Esophagus squamous epithelium (tissue), 5 donors: ENCODE measurements around the gene CAMSAP3. TPM values are rescaled to one million over a fixed set of nuclear protein-coding genes. Genes with fewer than 3 reads are reported as not detected.

Source experiments
- DNase-seq: peaks from one replicate; lab custom pipeline; 2025; lab: John Stamatoyannopoulos, UW
- H3K27ac ChIP-seq, 4 donors: fragments of 200-600 bp; sonication (generic); one replicate each; pipeline ENCODE4 v1.5.1; 2016 to 2019; ENCODE audit warnings: mild to moderate bottlenecking in 1 of 4
- H3K27me3 ChIP-seq, 4 donors: fragments of 200-600 bp; sonication (generic); 1 replicate in 3 of 4; 2 replicates in 1 of 4; pipeline versions ENCODE4 v1.5.1 to v1.6.0; 2017 to 2021; ENCODE audit warnings: antibody characterized with exemption in 1 of 4
- H3K36me3 ChIP-seq, 3 donors: fragments of 200-600 bp; sonication (generic); one replicate each; pipeline ENCODE4 v1.5.1; 2016 to 2019
- H3K4me1 ChIP-seq, 3 donors: fragments of 200-600 bp; sonication (generic); one replicate each; pipeline ENCODE4 v1.5.1; 2017 to 2019
- H3K4me3 ChIP-seq, 4 donors: fragments of 200-600 bp; sonication (generic); 1 replicate in 3 of 4; 2 replicates in 1 of 4; pipeline ENCODE4 v1.5.1; 2016 to 2019; ENCODE audit warnings: mild to moderate bottlenecking in 2 of 4, moderate library complexity in 1 of 4
- H3K9me3 ChIP-seq, 3 donors: fragments of 200-600 bp; sonication (generic); one replicate each; pipeline ENCODE4 v1.5.1; 2016 to 2019
- CTCF ChIP-seq, 6 experiments: fragments of 450-650 bp in 4 of 6; fragments of 200-600 bp in 2 of 6; sonication (generic) in 2 of 6; IDR thresholded peaks; one replicate each; pipeline ENCODE4 v1.5.1; 2016 to 2019; ENCODE audit warnings: antibody characterized with exemption in 6 of 6, mild to moderate bottlenecking in 4 of 6, moderate library complexity in 4 of 6
- POLR2A ChIP-seq, 4 donors: fragments of 450-650 bp; IDR thresholded peaks; one replicate each; pipeline ENCODE4 v1.6.1; 2017; ENCODE audit warnings: antibody characterized with exemption in 4 of 4, mild to moderate bottlenecking in 4 of 4, moderate library complexity in 3 of 4
- WGBS, 2 donors: methylation state at CpG; one replicate each; pipeline ENCODE4 v1.1.5; 2018; 5-methylcytosine and 5-hydroxymethylcytosine counted together
- intact Hi-C: fragments of 100-400 bp; cut with DNase I; formaldehyde crosslinking; loops from one replicate; pipeline ENCODE4 v1.15.0; 2022
- total RNA-seq, 4 donors: library from RNA; depleted of rRNA; stranded (reverse); fragments of >200 nt; gene quantifications; one replicate each; pipeline ENCODE4 v1.1.0, GENCODE V29; 2016
- donor health status: DM: yes; HTN: yes; CAD: no.

CAMSAP3 gene
- total RNA-seq, 4 donors from 2014 or later = 9.3 to 45.5 (median 14.1) TPM

DNA sequence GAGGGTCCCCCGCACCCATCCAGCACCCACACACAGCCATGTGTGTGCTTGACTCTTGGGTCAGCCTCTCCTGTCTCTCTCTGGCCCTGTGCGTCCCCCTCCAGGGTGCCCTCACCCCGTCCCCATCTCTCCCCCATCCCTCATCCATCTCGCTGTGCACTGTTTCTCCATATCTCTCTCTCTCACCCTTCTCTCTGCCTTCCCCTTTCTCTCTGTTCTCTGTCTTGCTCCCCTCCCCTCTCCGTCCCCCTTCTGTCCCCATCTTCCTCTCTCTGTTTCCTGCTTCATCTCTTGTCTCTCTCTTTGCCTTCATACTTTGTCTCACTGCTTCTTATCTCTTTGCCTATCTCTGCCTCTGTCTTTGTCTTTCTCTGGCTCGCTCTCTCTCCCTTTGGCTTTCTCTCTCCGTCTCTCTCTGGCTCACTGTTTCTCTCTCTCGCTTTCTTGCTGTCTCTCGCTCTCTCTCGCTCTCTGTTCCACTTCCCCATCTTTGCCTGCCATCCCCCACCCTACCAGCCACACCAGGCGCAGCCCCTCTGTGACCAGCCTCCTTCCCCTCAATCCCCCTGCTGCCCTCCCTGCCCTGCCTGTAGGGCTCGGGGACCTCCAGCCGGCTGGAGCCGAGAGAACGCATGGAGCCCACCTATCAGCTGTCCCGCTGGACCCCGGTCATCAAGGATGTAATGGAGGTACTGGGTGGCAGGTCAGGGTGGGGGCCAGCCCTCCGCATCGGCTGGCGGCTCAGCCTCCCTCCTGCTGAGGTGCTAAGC lies 50.2 kb downstream of the CAMSAP3 start:
- H3K4me3 ChIP-seq = no peak overlapping the region
- intact Hi-C loops = no loop called here
- no peak overlapping the region for H3K27ac ChIP-seq
- WGBS, 2 donors = 65 to 75% methylated on average over 11 to 14 of the region's 20 CpGs
- peaks cover 0 to 51% (median 4%) of the 10 kb centered on the region in 3 donors for H3K36me3 ChIP-seq
- H3K4me1 ChIP-seq = no peaks in the 10 kb centered on the region
- peaks cover 0 to 49% (median 0%) of the 10 kb centered on the region in 4 donors for H3K27me3 ChIP-seq
- no peak for DNase-seq
- TF ChIP-seq CTCF (IDR thresholded peaks at IDR 0.05) (no peak), POLR2A (IDR thresholded peaks at IDR 0.05) (no peak)
- no peaks in the 10 kb centered on the region for H3K9me3 ChIP-seq

DNA sequence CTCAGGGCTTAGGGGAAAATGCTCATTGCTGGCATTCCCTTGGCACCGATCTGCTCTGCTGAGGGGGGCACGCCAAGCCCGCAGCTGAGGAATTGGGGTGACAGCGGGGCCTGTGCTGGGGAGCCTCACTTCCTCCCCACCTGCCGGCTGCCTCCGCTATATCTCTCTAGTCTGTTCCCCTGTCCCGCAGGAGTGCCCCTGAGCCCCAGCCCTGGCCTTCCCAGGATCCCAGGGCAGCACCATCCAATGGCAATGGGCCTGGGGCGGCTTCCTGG lies 50.7 kb downstream of the CAMSAP3 start:
- TF ChIP-seq POLR2A (IDR thresholded peaks at IDR 0.05) (no peak), CTCF (IDR thresholded peaks at IDR 0.05) (no peak)
- DNase-seq = no peak
- peaks cover 0 to 47% (median 4%) of the 10 kb centered on the region in 3 donors for H3K36me3 ChIP-seq
- intact Hi-C loops = no loop called here
- 91 to 100% methylated on average over 2 to 5 of the region's 8 CpGs for WGBS, 2 donors
- H3K9me3 ChIP-seq = no peaks in the 10 kb centered on the region
- peaks cover 0 to 54% (median 0%) of the 10 kb centered on the region in 4 donors for H3K27me3 ChIP-seq
- H3K4me1 ChIP-seq = no peaks in the 10 kb centered on the region
- H3K4me3 ChIP-seq = no peak overlapping the region
- H3K27ac ChIP-seq = no peak overlapping the region

- H3K36me3 ChIP-seq = peaks cover 0 to 44% (median 4%) of the 10 kb centered on the region in 3 donors
These were observed 51.5 kb downstream of the CAMSAP3 start for GRCh38 chr19:7647156-7647555.

GRCh38 chr19:7648265-7649014 lies 52.8 kb downstream of the CAMSAP3 start:
- no peak for TF ChIP-seq CTCF (IDR thresholded peaks at IDR 0.05)
- no peak for TF ChIP-seq POLR2A (IDR thresholded peaks at IDR 0.05)
- no peak overlapping the region for H3K4me3 ChIP-seq
- H3K4me1 ChIP-seq = peaks cover 0 to 8% (median 5%) of the 10 kb centered on the region in 3 donors
- H3K27ac ChIP-seq = no peak overlapping the region
- no peaks in the 10 kb centered on the region for H3K9me3 ChIP-seq
- H3K27me3 ChIP-seq = peaks cover 0 to 50% (median 0%) of the 10 kb centered on the region in 4 donors
- H3K36me3 ChIP-seq = peaks cover 0 to 36% (median 4%) of the 10 kb centered on the region in 3 donors
- intact Hi-C loops = no loop called here
- DNase-seq = no peak
- WGBS, 2 donors = 84 to 86% methylated on average over 10 to 14 of the region's 15 CpGs

More at GRCh38 chr19:7647156-7647555, 51.5 kb downstream of the CAMSAP3 start:
- H3K27ac ChIP-seq = no peak overlapping the region
- no CpG with 5 or more reads among the region's 26 CpGs for WGBS, 2 donors
- peaks cover 0 to 3% (median under 1%) of the 10 kb centered on the region in 3 donors for H3K4me1 ChIP-seq
- TF ChIP-seq POLR2A (IDR thresholded peaks at IDR 0.05) = no peak
- no peak for TF ChIP-seq CTCF (IDR thresholded peaks at IDR 0.05)
- H3K27me3 ChIP-seq = peaks cover 0 to 58% (median 0%) of the 10 kb centered on the region in 4 donors
- H3K4me3 ChIP-seq = no peak overlapping the region
- no peaks in the 10 kb centered on the region for H3K9me3 ChIP-seq
- intact Hi-C loops = no loop called here
- no peak for DNase-seq

- no peaks in the 10 kb centered on the region for H3K9me3 ChIP-seq
- H3K36me3 ChIP-seq = peaks cover 0 to 26% (median 4%) of the 10 kb centered on the region in 3 donors
- peaks cover 0 to 37% (median 0%) of the 10 kb centered on the region in 4 donors for H3K27me3 ChIP-seq
- no peak overlapping the region for H3K27ac ChIP-seq
- TF ChIP-seq POLR2A (IDR thresholded peaks at IDR 0.05) = no peak
- TF ChIP-seq CTCF (IDR thresholded peaks at IDR 0.05) = no peak
- H3K4me1 ChIP-seq = peaks cover 0 to 18% (median 5%) of the 10 kb centered on the region in 3 donors
- intact Hi-C loops = no loop called here
- H3K4me3 ChIP-seq = no peak overlapping the region
- DNase-seq = no peak
- 38 to 40% methylated on average over 2 of the region's 2 CpGs for WGBS, 2 donors
These were observed 54.5 kb downstream of the CAMSAP3 start for GRCh38 chr19:7650148-7650547.
